Left renal pelvis (tissue), 4 donors: ENCODE results near the gene DDO. TPM values are rescaled to one million over a fixed set of nuclear protein-coding genes. Genes with fewer than 3 reads are reported as not detected.
"Not testable (repeated sequence)": the region's sequence is repeated elsewhere in the genome, so short reads cannot be mapped to it uniquely, and the experiment has no call there.

Experiments
- DNase-seq, 4 donors: peaks; one replicate each; pipeline ENCODE4 v3.0.0-alpha.2; 2013; ENCODE audit warnings: low read depth in 4 of 4, low spot score in 3 of 4
- polyA plus RNA-seq, 4 donors: library from polyadenylated mRNA; unstranded; fragments of 120-200 nt; gene quantifications; one replicate each; pipeline ENCODE4 v1.2.1, GENCODE V29; 2013; ENCODE audit not compliant: insufficient read length in 4 of 4

The DDO gene
- polyA plus RNA-seq, 4 donors: 0.14 to 1.1 (median 0.77) TPM

DNA sequence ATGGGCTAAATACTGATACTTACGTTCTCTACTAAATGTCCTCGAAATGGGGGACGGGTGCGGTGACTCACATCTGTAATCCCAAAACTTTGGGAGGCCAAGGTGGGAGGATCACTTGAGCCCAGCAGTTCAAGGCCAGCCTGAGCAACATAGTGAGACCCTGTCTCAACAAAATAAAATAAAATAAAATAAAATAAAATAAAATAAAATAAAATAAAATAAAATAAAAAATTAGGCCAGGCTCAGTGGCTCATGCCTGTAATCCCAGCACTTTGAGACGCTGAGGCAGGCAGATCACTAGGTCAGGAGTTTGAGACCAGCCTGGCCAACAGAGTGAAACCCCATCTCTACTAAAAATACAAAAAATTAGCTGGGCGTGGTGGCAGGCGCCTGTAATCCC is 64.8 kb downstream of the DDO start:
- DNase-seq: not testable (repeated sequence)

GRCh38 chr6:110348961-110349690 is 66.2 kb downstream of the DDO start:
- DNase-seq: no peak

DNA sequence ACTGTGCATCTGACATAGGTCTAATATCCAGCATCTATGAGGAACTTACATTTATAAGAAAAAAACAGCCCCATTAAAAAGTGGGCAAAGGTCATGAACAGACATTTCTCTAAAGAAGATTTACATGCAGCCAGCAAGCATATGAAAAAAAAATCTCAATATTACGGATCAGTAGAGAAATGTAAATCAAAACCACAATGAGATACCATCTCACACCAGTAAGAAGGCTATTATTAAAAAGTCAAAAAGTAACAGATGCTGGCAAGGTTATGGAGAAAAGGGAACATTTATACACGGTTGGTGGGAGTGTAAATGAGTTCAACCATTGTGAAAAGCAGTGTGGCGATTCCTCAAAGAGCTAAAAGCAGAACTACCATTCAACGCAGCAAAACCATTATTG is 70.3 kb downstream of the DDO start:
- DNase-seq: no peak

DNA sequence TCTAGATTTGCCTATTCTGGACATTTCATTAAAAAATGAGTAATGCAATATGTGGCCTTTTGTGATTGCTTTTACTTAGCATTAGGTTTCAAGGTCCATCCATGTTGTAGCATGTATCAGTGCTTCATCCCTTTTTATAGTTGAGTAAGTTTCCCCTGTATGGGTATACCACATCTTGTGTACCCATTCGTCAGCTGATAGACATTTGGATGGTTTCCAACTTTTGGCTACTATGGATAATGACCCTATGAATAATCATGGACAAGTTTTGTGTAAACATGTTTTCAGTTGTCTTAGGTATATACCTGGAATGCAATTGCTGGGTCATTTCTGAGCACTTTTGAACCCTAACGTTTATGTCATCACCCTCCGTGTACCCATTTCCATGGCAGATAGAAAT is 72.6 kb downstream of the DDO start:
- no peak for DNase-seq

Other genes with a start within 250 kb of the DDO start
- gene WASF1, start 235.9 kb downstream of the DDO start, polyA plus RNA-seq: 10 to 100 TPM; 45.9 to 69.0 (median 53.7) TPM
- 10 to 100 TPM; 30.4 to 37.0 (median 31.7) TPM for gene CDC40, start 235.1 kb downstream of the DDO start, polyA plus RNA-seq
- 10 to 100 TPM; 12.5 to 27.1 (median 14.7) TPM for gene METTL24, start 57.2 kb downstream of the DDO start, polyA plus RNA-seq
- 1 to 10 TPM in 1 of 4 donors, under 1 TPM in 3; 0.52 to 3.1 (median 0.60) TPM for gene SLC22A16, start 61.0 kb upstream of the DDO start, polyA plus RNA-seq